Stimulated activated CD4-positive, alpha-beta T cell treated with anti-CD3 and anti-CD28 coated beads, Interleukin-4, amount 100 ng/mL, for 4 hours (primary cell): ENCODE results near the gene TMEM176B.

Source experiments
- DNase-seq, 2 experiments: peaks; one replicate each; pipeline ENCODE4 v3.0.0-alpha.2; 2020

Gene TMEM176B

GRCh38 chr7:150799741-150800580 lies at the start of gene TMEM176B:
TMEM176B (minus strand) TSS chr7:150800364; CDS start chr7:150796569, 3,795 bp downstream.
- no peak for DNase-seq

GRCh38 chr7:150849204-150849775 lies 49.1 kb upstream of the TMEM176B start:
- no peak for DNase-seq

- DNase-seq = no peak
These were observed 48.5 kb upstream of the TMEM176B start for GRCh38 chr7:150848561-150849115.

GRCh38 chr7:150848111-150848510 lies 47.9 kb upstream of the TMEM176B start:
- no peak for DNase-seq

GRCh38 chr7:150847536-150847935 lies 47.4 kb upstream of the TMEM176B start:
- DNase-seq = no peak

GRCh38 chr7:150846291-150847115 lies 46.3 kb upstream of the TMEM176B start:
- no peak for DNase-seq

GRCh38 chr7:150845421-150845861 lies 45.3 kb upstream of the TMEM176B start:
- DNase-seq = no peak

- DNase-seq = no peak
These were observed 42.6 kb upstream of the TMEM176B start for GRCh38 chr7:150842716-150843115.

GRCh38 chr7:150842018-150842417 lies 41.9 kb upstream of the TMEM176B start:
- no peak for DNase-seq

GRCh38 chr7:150838965-150839650 lies 38.9 kb upstream of the TMEM176B start:
- DNase-seq = no peak

GRCh38 chr7:150835702-150836280 lies 35.6 kb upstream of the TMEM176B start:
- DNase-seq = no peak

- no peak for DNase-seq
These were observed 34.9 kb upstream of the TMEM176B start for GRCh38 chr7:150835019-150835418.

- no peak for DNase-seq
These were observed 31.7 kb upstream of the TMEM176B start for GRCh38 chr7:150831851-150832250.

- no peak for DNase-seq
These were observed 30.8 kb upstream of the TMEM176B start for GRCh38 chr7:150830937-150831336.

- DNase-seq = no peak
These were observed 29.3 kb upstream of the TMEM176B start for GRCh38 chr7:150829426-150829825.

- no peak for DNase-seq
These were observed 28.2 kb upstream of the TMEM176B start for GRCh38 chr7:150828384-150828783.

GRCh38 chr7:150826061-150826849 lies 26.1 kb upstream of the TMEM176B start:
- no peak for DNase-seq

GRCh38 chr7:150824379-150825177 lies 24.4 kb upstream of the TMEM176B start:
- no peak for DNase-seq

- no peak for DNase-seq
These were observed 23.4 kb upstream of the TMEM176B start for GRCh38 chr7:150823484-150824126.

- DNase-seq = no peak
These were observed 22.9 kb upstream of the TMEM176B start for GRCh38 chr7:150823043-150823442.
